PC-9 (cell line): ENCODE results near the gene TMEM43. TPM values are rescaled to one million over a fixed set of nuclear protein-coding genes. Genes with fewer than 3 reads are reported as not detected.

Experiments used
- BruUV-seq: library from RNA; stranded (reverse); fragments of 400-500 nt; replicated peaks from 2 replicates; lab custom pipeline; 2021; lab: Mats Ljungman, UMichigan
- CTCF ChIA-PET: fragments of 300-600 bp; sonication (Branson Sonifier 250); formaldehyde crosslinking; loops from one replicate; lab custom pipeline; 2022; ENCODE audit warnings: antibody characterized with exemption; lab: Charles Lee
- POLR2A ChIA-PET: fragments of 300-600 bp; sonication (Branson Sonifier 250); formaldehyde crosslinking; loops from one replicate; lab custom pipeline; 2022; ENCODE audit warnings: antibody characterized with exemption; ENCODE audit not compliant: unreplicated experiment; lab: Charles Lee
- DNase-seq, 2 experiments: peaks; one replicate each; pipeline versions ENCODE4 v3.0.0 to v3.0.0-alpha.2; 2015 to 2022; ENCODE audit warnings: mixed read lengths in 1 of 2
- H2AFZ ChIP-seq: fragments of 200-600 bp; sonication (generic); 2 replicates; pipeline ENCODE4 v1.8.1; 2017; ENCODE audit warnings: antibody characterized with exemption
- H3F3A ChIP-seq: fragments of 200-600 bp; sonication (generic); 2 replicates; pipeline ENCODE4 v1.8.1; 2017; ENCODE audit warnings: antibody characterized with exemption, mild to moderate bottlenecking, low read depth; ENCODE audit not compliant: insufficient read depth
- H3K27ac ChIP-seq: fragments of 200-600 bp; sonication (generic); 2 replicates; pipeline ENCODE4 v1.6.1; 2016; ENCODE audit warnings: mixed run types
- H3K27me3 ChIP-seq: fragments of 200-600 bp; sonication (generic); 2 replicates; pipeline ENCODE4 v1.6.1; 2016; ENCODE audit warnings: low read depth, mixed run types; ENCODE audit not compliant: insufficient read depth
- H3K36me3 ChIP-seq: fragments of 200-600 bp; sonication (generic); 2 replicates; pipeline ENCODE4 v1.6.1; 2016; ENCODE audit warnings: low read depth, mixed run types
- H3K4me1 ChIP-seq: fragments of 200-600 bp; sonication (generic); replicated peaks from 2 replicates; pipeline ENCODE4 v1.6.1; 2016; ENCODE audit warnings: mixed run types; ENCODE audit not compliant: insufficient read depth
- H3K4me2 ChIP-seq: fragments of 200-600 bp; sonication (generic); 2 replicates; pipeline ENCODE4 v1.6.1; 2017; ENCODE audit warnings: mixed run types
- H3K4me3 ChIP-seq: fragments of 200-600 bp; sonication (generic); 2 replicates; pipeline ENCODE4 v1.6.1; 2016; ENCODE audit warnings: mixed run types
- H3K79me2 ChIP-seq: fragments of 200-600 bp; sonication (generic); 2 replicates; pipeline ENCODE4 v1.6.1; 2017; ENCODE audit warnings: low read depth, mixed run types
- H3K9me2 ChIP-seq: fragments of 200-600 bp; sonication (generic); 2 replicates; pipeline ENCODE4 v1.8.1; 2017; ENCODE audit warnings: mild to moderate bottlenecking; ENCODE audit not compliant: insufficient read depth
- H3K9me3 ChIP-seq: fragments of 200-600 bp; sonication (generic); 2 replicates; pipeline ENCODE4 v1.8.1; 2016; ENCODE audit warnings: low read depth; ENCODE audit not compliant: insufficient read depth
- H4K20me1 ChIP-seq: fragments of 200-600 bp; sonication (generic); 2 replicates; pipeline ENCODE4 v1.8.1; 2017; ENCODE audit not compliant: insufficient read depth
- CTCF ChIP-seq: fragments of 200-600 bp; sonication (generic); conservative IDR thresholded peaks from 2 replicates; pipeline ENCODE4 v1.6.1; 2017; ENCODE audit warnings: mixed run types, antibody characterized with exemption, mild to moderate bottlenecking, moderate library complexity
- EZH2 ChIP-seq: fragments of 200-600 bp; sonication (generic); IDR thresholded peaks from 2 replicates; pipeline ENCODE4 v1.8.0; 2017; ENCODE audit warnings: antibody characterized with exemption, low read depth
- intact Hi-C: fragments of 100-400 bp; cut with micrococcal nuclease; formaldehyde crosslinking; loops from one replicate; pipeline ENCODE4 v1.10.0; 2022; ENCODE audit not compliant: unreplicated experiment
- total RNA-seq: library from RNA; stranded (reverse); gene quantifications from 2 replicates; pipeline ENCODE4 v1.2.3, GENCODE V29; 2021

TMEM43 gene
- total RNA-seq, 1 experiment from 2014 or later = 64.7 TPM

GRCh38 chr3:14188041-14188754 lies 63.3 kb downstream of the TMEM43 start:
- BruUV-seq = no TSS peak
- no peaks in the 10 kb centered on the region for H3K27me3 ChIP-seq
- H3K27ac ChIP-seq = no peak overlapping the region
- no peak for TF ChIP-seq CTCF
- TF ChIP-seq EZH2 = no peak
- ChIA-PET CTCF (no interaction called here), POLR2A (interaction anchor here (0.6 kb wide), 1 partner anchor 10 kb away, joined by 3 read pairs; the partner anchor contains the start of gene XPC)
- H3K36me3 ChIP-seq = peaks cover 35% of the 10 kb centered on the region
- peaks cover 57% of the 10 kb centered on the region for H3K79me2 ChIP-seq
- H3K4me3 ChIP-seq = no peak overlapping the region
- no peaks in the 10 kb centered on the region for H3K4me1 ChIP-seq
- no peak for DNase-seq
- intact Hi-C loops = no loop called here
- no peak overlapping the region for H2AFZ ChIP-seq
- 0 out of 2 replicates have a peak, but pooled peaks cover 3% of the 10 kb centered on the region for H4K20me1 ChIP-seq
- no peaks in the 10 kb centered on the region for H3F3A ChIP-seq
- H3K4me2 ChIP-seq = no peak overlapping the region
- no peaks in the 10 kb centered on the region for H3K9me3 ChIP-seq
- no peaks in the 10 kb centered on the region for H3K9me2 ChIP-seq

Other genes starting within 250 kb of the TMEM43 start
- 4.7 and 6.3 TPM in 2 replicates for gene WNT7A, start 245.0 kb upstream of the TMEM43 start, total RNA-seq
- gene CHCHD4, start 182 bp upstream of the TMEM43 start, total RNA-seq = 14.4 and 17.6 TPM in 2 replicates
- gene XPC, start 53.5 kb downstream of the TMEM43 start, total RNA-seq = 27.1 and 28.8 TPM in 2 replicates
- gene LSM3, start 53.8 kb downstream of the TMEM43 start, total RNA-seq = 8.7 and 18.3 TPM in 2 replicates